Heart right ventricle (tissue), 16 donors: ENCODE results near the gene COX17. TPM values are rescaled to one million over a fixed set of nuclear protein-coding genes. Genes with fewer than 3 reads are reported as not detected.

ENCODE experiments used
- ATAC-seq, 8 donors: fragments of 200-7000 bp; cut with Tn5 transposase; one replicate each; pipeline ENCODE4 v1.9.1; 2020; ENCODE audit warnings: mild to moderate bottlenecking in 8 of 8, moderate library complexity in 8 of 8, moderate number of reproducible peaks in 1 of 8
- DNase-seq, 2 donors: peaks; one replicate each; pipeline ENCODE4 v3.0.0-alpha.2; 2020
- H3K27ac ChIP-seq, 10 donors: fragments of 200-600 bp; sonication (generic) in 2 of 10; one replicate each; pipeline versions ENCODE4 v1.5.0 to v1.8.0; 2020 to 2022; ENCODE audit warnings: mild to moderate bottlenecking in 3 of 10
- H3K27me3 ChIP-seq, 7 donors: fragments of 200-600 bp; one replicate each; pipeline ENCODE4 v1.8.0; 2021 to 2022; ENCODE audit warnings: mild to moderate bottlenecking in 2 of 7
- H3K36me3 ChIP-seq, 9 donors: fragments of 200-600 bp; sonication (generic) in 1 of 9; one replicate each; pipeline versions ENCODE4 v1.5.0 to v1.8.0; 2020 to 2022; ENCODE audit warnings: mild to moderate bottlenecking in 2 of 9
- H3K4me1 ChIP-seq, 9 donors: fragments of 200-600 bp; sonication (generic) in 1 of 9; one replicate each; pipeline versions ENCODE4 v1.5.0 to v1.8.0; 2020 to 2022; ENCODE audit warnings: mild to moderate bottlenecking in 4 of 9
- H3K4me3 ChIP-seq, 10 donors: fragments of 200-600 bp; sonication (generic) in 2 of 10; one replicate each; pipeline versions ENCODE4 v1.5.0 to v1.8.0; 2020 to 2022; ENCODE audit warnings: mild to moderate bottlenecking in 7 of 10, moderate library complexity in 2 of 10
- H3K9me3 ChIP-seq, 11 donors: fragments of 200-600 bp in 10 of 11; sonication (generic) in 2 of 11; one replicate each; pipeline versions ENCODE4 v1.5.0 to v1.8.0; 2013 to 2022; ENCODE audit warnings: mild to moderate bottlenecking in 2 of 11, control low read depth in 1 of 11, moderate library complexity in 1 of 11
- CTCF ChIP-seq, 9 donors: fragments of 200-600 bp; sonication (generic) in 2 of 9; IDR thresholded peaks; one replicate each; pipeline versions ENCODE4 v1.5.0 to v1.8.0; 2021 to 2022; ENCODE audit warnings: antibody characterized with exemption in 9 of 9, mild to moderate bottlenecking in 5 of 9, moderate library complexity in 1 of 9
- WGBS, 2 donors: extraction: QIAGEN DNeasy Blood & Tissue Kit; methylation state at CpG; one replicate each; pipeline ENCODE4 v1.1.7; 2013; ENCODE audit warnings: inconsistent platforms in 1 of 2; 5-methylcytosine and 5-hydroxymethylcytosine counted together
- intact Hi-C, 10 donors: fragments of 100-400 bp; cut with DNase I; formaldehyde crosslinking; loops; one replicate each; pipeline versions ENCODE4 v1.11.1 to v1.14.2; 2022
- polyA plus RNA-seq, 2 donors: library from polyadenylated mRNA; stranded (reverse); fragments of 200-250 nt; gene quantifications; one replicate each; pipeline ENCODE4 v1.2.3, GENCODE V29; 2013
- total RNA-seq, 10 donors: library from RNA; stranded (reverse); fragmentation: NEBNext Ultra II Directional in 3 of 10; extraction: Animal tissue kit (Norgen Biotek cat#: 25700) in 3 of 10; gene quantifications; one replicate each; pipeline versions ENCODE4 v1.2.1 to v1.2.4, GENCODE V29; 2021 to 2023
- donor health status: Arrhythmogenic right ventricular cardiomyopathy.
- donor health status: ischemic (EF 13 %, LVEDD 7.1; RV severe dilation, severe dysfunction).
- donor health status: healthy with polysubstance abuse.
- donor health status: DM: no; HTN: yes; CAD: no.
- donor health status: DM: no; HTN: no; CAD: no.
- donor health status: ischemic (EF 25% LVEDD 6.9; RV normal size, moderate dysfunction).
- donor health status: ischemic (EF 25% LVEDD 5.7; RV mildly dilated, moderate dysfunction).
- donor health status: healthy.
- donor health status: DM: yes; HTN: yes; CAD: no.
- donor health status: Ischemic cardiomyopathy.
- donor health status: ischemic (EF 35%, LVEDD 5.7; RV mildly dilated, moderate dysfunction).
- donor health status: nonischemic (EF 11% LVEDD 7.7; RV severe dilation, severe dysfunction).
- donor health status: DM: yes; HTN: yes; CAD: no.
- donor health status: PGD.
- donor health status: ischemic (EF 29% LVEDD 5.4; RV normal size, mild dysfunction).
- donor health status: nonischemic (EF 23%, LVEDD 6.1; RV moderate dilation, normal function).

The COX17 gene
- total and polyA plus RNA-seq, 12 donors = 76.2 to 733 (median 110) TPM

GRCh38 chr3:119664370-119664769, 12.8 kb downstream of the COX17 start:
- Histone ChIP-seq H3K27ac (peak overlapping the region; percentile 59 to 98 (median 92)), H3K27me3 (no peaks in the 10 kb centered on the region), H3K36me3 (peaks cover 0 to 29% (median 0%) of the 10 kb centered on the region in 9 donors), H3K9me3 (no peaks in the 10 kb centered on the region), H3K4me1 (peaks cover 4 to 60% (median 33%) of the 10 kb centered on the region in 9 donors), H3K4me3 (no peak overlapping the region)
- WGBS, 2 donors = 63 to 71% methylated on average over 4 of the region's 4 CpGs
- intact Hi-C loops = no loop called here
- no peak for DNase-seq
- TF ChIP-seq CTCF (IDR thresholded peaks at IDR 0.05) = no peak
- ATAC-seq = no peak

- H3K36me3 ChIP-seq = peaks cover 0 to 24% (median 0%) of the 10 kb centered on the region in 9 donors
- TF ChIP-seq CTCF (IDR thresholded peaks at IDR 0.05) = no peak
- no peak for ATAC-seq
- H3K27me3 ChIP-seq = no peaks in the 10 kb centered on the region
- H3K4me1 ChIP-seq = peaks cover 4 to 60% (median 32%) of the 10 kb centered on the region in 9 donors
- peak overlapping the region in 8 of 10 donors; percentile 90 to 98 (median 94) for H3K27ac ChIP-seq
- intact Hi-C loops = no loop called here
- no peak for DNase-seq
- WGBS, 2 donors = 82 to 85% methylated on average over 2 of the region's 2 CpGs
- no peak overlapping the region for H3K4me3 ChIP-seq
- no peaks in the 10 kb centered on the region for H3K9me3 ChIP-seq
These were observed 13.3 kb downstream of the COX17 start for GRCh38 chr3:119663885-119664284.

- H3K27me3 ChIP-seq = no peaks in the 10 kb centered on the region
- WGBS, 2 donors = 52 to 66% methylated on average over 1 of the region's 1 CpG
- H3K4me1 ChIP-seq = peaks cover 4 to 67% (median 32%) of the 10 kb centered on the region in 9 donors
- TF ChIP-seq CTCF (IDR thresholded peaks at IDR 0.05) = peak in 2 of 9 donors; percentile 6 to 10
- DNase-seq (no peak), ATAC-seq (no peak)
- H3K9me3 ChIP-seq = no peaks in the 10 kb centered on the region
- H3K36me3 ChIP-seq = peaks cover 0 to 23% (median 0%) of the 10 kb centered on the region in 9 donors
- intact Hi-C loops = no loop called here
- peak overlapping the region in 4 of 10 donors; percentile 8 to 19 (median 17) for H3K4me3 ChIP-seq
- H3K27ac ChIP-seq = peak overlapping the region; percentile 62 to 98 (median 94)
These were observed 14.4 kb downstream of the COX17 start for GRCh38 chr3:119662604-119663373.

- H3K27me3 ChIP-seq = no peaks in the 10 kb centered on the region
- intact Hi-C loops = no loop called here
- peaks cover 4 to 74% (median 32%) of the 10 kb centered on the region in 9 donors for H3K4me1 ChIP-seq
- peak; percentile 72 to 88 (median 82) for ATAC-seq
- peak in 1 of 2 donors; percentile 79 for DNase-seq
- 16 to 35% methylated on average over 9 of the region's 9 CpGs for WGBS, 2 donors
- H3K4me3 ChIP-seq = peak within 1 kb of the TSS; percentile 42 to 72 (median 58)
- H3K27ac ChIP-seq = peak within 1 kb of the TSS; percentile 88 to 98 (median 94)
- H3K36me3 ChIP-seq = peaks cover 0 to 30% (median 5%) of the 10 kb centered on the region in 9 donors
- no peak for TF ChIP-seq CTCF (IDR thresholded peaks at IDR 0.05)
- no peaks in the 10 kb centered on the region for H3K9me3 ChIP-seq
These were observed 16.4 kb downstream of the COX17 start, which contains the start of gene POPDC2 for GRCh38 chr3:119660474-119661440. Gene POPDC2, minus strand, starts transcription at chr3:119660589. Its CDS starts 166 bp downstream, at chr3:119660423.
